ENCODE measurements around the gene C16orf89. TPM values are rescaled to one million over a fixed set of nuclear protein-coding genes. Genes with fewer than 3 reads are reported as not detected.
"Not testable (repeated sequence)": the region's sequence is repeated elsewhere in the genome, so short reads cannot be mapped to it uniquely, and the experiment has no call there.

The C16orf89 gene
- total RNA-seq, 8 experiments from 2014 or later: 0.33 to 34.3 (median 1.7) TPM

DNA sequence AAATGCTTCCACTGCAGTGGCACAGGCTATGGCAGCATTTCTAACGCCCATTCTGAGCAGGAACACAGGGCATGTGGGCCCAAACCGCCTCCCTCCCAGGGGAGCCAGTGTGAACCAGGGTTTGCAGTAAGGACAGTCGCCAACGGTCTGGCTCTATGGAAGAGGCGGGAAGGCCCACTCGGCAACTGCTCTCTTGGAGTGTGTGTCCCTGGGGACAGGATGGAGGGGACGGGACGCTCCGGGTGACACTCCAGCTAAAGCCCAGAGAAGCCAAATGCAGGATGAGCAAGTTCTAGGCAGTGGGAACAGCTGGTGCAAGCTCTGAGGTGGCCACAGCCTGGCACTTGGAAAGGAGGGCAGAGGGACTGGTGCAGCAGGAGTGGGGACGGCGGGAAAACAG lies 28.0 kb upstream of the C16orf89 start:
- WGBS, 10 experiments: 93% methylated on average over 3 of the region's 11 CpGs; no CpG with 5 or more reads in 9 of the 10 experiments
- H3K4me1 ChIP-seq (replicated peaks in 1 of 2); in situ Hi-C loops (cut with MboI; ENCODE audit: low pct_unique_long_range_greater_than_20kb in 2 of 9, low sequenced_read_pairs in 9 of 9, unreplicated experiment in 9 of 9); H3K27ac ChIP-seq; ATAC-seq (replicated peaks in 6 of 8); H3K4me3 ChIP-seq: not testable (repeated sequence)

DNA sequence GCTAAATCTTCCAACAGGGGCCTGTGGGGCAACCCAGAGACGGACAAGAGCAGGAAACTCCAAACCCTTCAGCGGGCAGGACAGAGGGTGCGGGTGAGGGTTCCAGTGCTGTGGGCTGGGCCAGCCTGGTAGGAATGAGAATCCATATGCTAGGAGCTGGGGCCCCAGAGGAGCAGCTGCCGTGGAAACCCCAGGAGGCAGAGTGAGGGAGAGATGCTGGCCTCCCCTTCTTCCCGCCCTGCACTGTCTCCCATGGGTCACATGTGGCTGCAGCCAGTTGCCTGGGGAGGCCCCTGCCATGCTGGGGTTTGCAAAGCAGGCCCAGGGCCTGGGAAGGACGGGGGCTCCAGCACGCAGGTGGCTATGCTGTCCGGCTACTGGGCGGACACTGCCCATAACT lies 27.3 kb upstream of the C16orf89 start:
- H3K4me3 ChIP-seq; H3K4me1 ChIP-seq (replicated peaks in 1 of 2); H3K27ac ChIP-seq; ATAC-seq (replicated peaks in 6 of 8); in situ Hi-C loops (cut with MboI; ENCODE audit: low pct_unique_long_range_greater_than_20kb in 2 of 9, low sequenced_read_pairs in 9 of 9, unreplicated experiment in 9 of 9): not testable (repeated sequence)
- WGBS, 10 experiments: 80 to 83% methylated on average over 1 of the region's 9 CpGs; no CpG with 5 or more reads in 8 of the 10 experiments

DNA sequence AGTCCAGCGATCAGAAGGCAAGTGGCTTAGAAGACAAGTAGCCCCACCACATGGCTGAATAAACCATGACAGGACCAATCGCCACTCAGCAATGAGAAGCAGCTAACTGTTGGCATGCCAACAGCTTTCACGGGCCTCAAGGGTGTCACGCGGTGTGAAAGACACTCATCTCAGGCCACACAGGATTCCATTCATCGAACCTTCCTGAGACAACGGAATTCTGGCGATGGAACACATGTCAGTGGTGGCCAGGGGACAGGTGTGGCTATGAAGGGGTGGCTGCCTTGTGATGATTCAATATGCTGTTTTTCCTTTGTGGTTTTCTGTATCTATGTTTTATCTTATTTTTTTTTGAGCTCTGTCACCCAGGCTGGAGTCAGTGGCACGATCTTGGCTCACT lies 24.8 kb upstream of the C16orf89 start:
- in situ Hi-C loops (cut with MboI; ENCODE audit: low pct_unique_long_range_greater_than_20kb in 2 of 9, low sequenced_read_pairs in 9 of 9, unreplicated experiment in 9 of 9); H3K27ac ChIP-seq; H3K4me3 ChIP-seq; ATAC-seq (replicated peaks in 6 of 8); H3K4me1 ChIP-seq (replicated peaks in 1 of 2): not testable (repeated sequence)
- whole genome bisulfite sequencing, 10 experiments: 70 to 100% (median 91%) methylated on average over 2 of the region's 9 CpGs; no CpG with 5 or more reads in 6 of the 10 experiments

DNA sequence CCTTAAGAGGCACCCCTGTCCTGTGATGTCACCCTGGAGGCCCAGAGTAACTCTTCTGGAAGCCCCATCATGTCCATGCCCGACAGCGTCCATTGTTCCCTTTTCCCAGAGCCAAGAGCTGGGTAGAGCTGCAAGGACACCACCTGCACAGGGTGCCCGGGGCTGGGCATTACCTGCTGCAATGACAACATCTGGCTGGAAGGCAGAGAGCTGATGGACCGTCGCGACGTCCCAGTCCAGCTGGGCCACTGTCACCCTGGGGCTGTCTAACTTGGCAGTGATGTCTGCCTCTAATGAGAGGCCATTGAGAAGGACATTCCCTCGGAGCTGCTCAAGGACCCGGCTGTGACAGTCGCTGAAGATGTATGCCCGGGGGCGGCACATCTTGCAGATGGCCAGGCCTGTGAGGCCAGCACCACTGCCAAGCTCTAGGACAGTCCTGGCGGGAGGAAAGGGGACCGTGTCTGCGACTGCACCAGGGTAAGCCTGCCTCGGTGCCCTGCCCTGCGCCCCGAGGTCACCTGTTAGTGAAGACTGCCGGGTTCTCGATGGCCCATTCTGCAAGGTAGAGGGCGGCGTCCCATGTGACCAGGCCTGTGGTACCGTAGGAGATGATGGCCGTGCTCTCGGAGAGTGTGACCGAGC lies 24.3 kb upstream of the C16orf89 start:
- H3K4me1 ChIP-seq (replicated peaks in 1 of 2); ATAC-seq (replicated peaks in 6 of 8); H3K27ac ChIP-seq; H3K4me3 ChIP-seq; in situ Hi-C loops (cut with MboI; ENCODE audit: low pct_unique_long_range_greater_than_20kb in 2 of 9, low sequenced_read_pairs in 9 of 9, unreplicated experiment in 9 of 9): not testable (repeated sequence)
- WGBS, 10 experiments: 100% methylated on average over 3 of the region's 26 CpGs; no CpG with 5 or more reads in 9 of the 10 experiments

DNA sequence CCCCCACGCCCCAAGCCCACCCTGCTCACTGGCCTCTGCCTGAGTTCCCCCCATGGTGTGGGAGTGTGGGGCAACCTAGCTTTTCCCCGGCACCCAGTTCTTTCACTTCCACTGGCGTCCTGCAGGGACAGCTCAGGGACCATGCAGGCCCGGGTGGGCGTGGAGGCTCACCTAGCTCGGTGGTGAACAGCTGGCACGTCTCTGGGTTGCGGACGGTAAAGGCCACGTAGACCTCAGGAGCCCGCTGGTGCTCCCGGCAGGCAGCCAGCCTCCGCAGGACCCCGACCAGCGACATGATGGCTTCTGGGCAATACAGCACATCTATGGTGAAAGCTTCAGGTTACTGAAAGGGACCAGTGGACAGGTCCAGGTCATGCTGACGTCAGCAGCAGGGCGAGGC lies 23.2 kb upstream of the C16orf89 start:
- H3K4me1 ChIP-seq (replicated peaks in 1 of 2); H3K4me3 ChIP-seq; ATAC-seq (replicated peaks in 6 of 8); H3K27ac ChIP-seq; in situ Hi-C loops (cut with MboI; ENCODE audit: low pct_unique_long_range_greater_than_20kb in 2 of 9, low sequenced_read_pairs in 9 of 9, unreplicated experiment in 9 of 9): not testable (repeated sequence)
- 97% methylated on average over 10 of the region's 17 CpGs; no CpG with 5 or more reads in 9 of the 10 experiments for WGBS, 10 experiments

DNA sequence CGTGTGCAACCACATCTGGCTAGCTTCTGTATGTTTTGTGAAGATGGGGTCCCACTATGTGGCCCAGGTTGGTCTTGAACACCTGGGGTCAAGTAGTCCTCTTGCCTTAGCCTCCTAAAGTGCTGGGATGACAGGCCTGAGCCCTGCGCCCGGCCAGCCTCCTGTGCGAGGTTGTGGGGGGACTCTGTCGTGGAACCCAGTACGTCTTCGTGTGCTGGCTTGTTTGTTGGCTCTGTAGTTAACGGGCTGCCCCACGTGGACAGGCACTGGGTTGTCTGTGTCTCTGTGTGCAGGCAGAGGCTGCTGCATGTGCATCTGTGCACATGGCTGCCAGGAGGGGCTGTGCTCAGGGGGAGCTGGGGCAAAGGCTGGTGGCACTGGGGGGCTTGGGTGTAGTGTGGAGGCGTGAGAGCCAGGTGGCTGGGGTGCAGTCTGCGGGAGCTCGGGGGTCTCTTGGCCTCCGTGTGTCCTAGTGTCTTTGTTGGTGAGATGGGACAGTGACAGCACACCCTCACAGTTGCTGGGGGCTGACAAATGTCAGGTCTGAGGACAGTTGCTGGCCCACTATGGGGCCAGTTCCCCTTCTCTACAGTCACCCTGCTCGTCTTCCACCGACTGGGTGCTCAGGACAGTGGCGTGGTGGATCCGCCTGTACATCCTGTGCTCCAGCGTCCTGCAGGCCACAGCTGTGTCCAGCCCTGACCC lies 22.5 kb upstream of the C16orf89 start:
- H3K27ac ChIP-seq; H3K4me1 ChIP-seq (replicated peaks in 1 of 2); H3K4me3 ChIP-seq; ATAC-seq (replicated peaks in 6 of 8); in situ Hi-C loops (cut with MboI; ENCODE audit: low pct_unique_long_range_greater_than_20kb in 2 of 9, low sequenced_read_pairs in 9 of 9, unreplicated experiment in 9 of 9): not testable (repeated sequence)
- no CpG with 5 or more reads among the region's 18 CpGs for WGBS, 10 experiments

GRCh38 chr16:5085716-5086115 lies 20.0 kb upstream of the C16orf89 start:
- in situ Hi-C loops (cut with MboI; ENCODE audit: low pct_unique_long_range_greater_than_20kb in 2 of 9, low sequenced_read_pairs in 9 of 9, unreplicated experiment in 9 of 9); H3K4me3 ChIP-seq; ATAC-seq (replicated peaks in 6 of 8); H3K27ac ChIP-seq; H3K4me1 ChIP-seq (replicated peaks in 1 of 2): not testable (repeated sequence)
- 80 to 100% (median 93%) methylated on average over 2 to 8 of the region's 11 CpGs; no CpG with 5 or more reads in 5 of the 10 experiments for WGBS, 10 experiments

DNA sequence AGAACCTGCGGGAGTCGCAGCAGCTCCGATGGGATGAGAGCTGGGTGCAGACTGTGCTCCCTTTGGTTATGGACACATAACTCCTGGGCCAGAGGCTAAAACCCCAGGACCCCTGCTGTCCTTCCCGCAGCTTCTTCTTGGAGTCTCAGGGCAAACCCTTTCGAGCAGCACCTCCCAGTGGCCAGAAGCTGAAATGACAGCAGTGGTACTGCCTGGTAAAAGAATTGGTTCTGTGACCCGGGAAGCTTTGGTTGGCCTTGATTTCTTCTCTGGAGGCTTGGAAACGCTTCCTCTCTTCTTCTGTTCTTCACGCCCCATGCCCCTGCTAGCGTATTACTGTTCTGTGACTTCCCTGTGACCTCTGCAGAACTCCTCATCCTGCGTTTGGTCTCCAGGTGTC lies 19.0 kb upstream of the C16orf89 start:
- H3K4me3 ChIP-seq; H3K27ac ChIP-seq; in situ Hi-C loops (cut with MboI; ENCODE audit: low pct_unique_long_range_greater_than_20kb in 2 of 9, low sequenced_read_pairs in 9 of 9, unreplicated experiment in 9 of 9); ATAC-seq (replicated peaks in 6 of 8); H3K4me1 ChIP-seq (replicated peaks in 1 of 2): not testable (repeated sequence)
- WGBS, 10 experiments: 40 to 86% (median 70%) methylated on average over 1 to 4 of the region's 10 CpGs; no CpG with 5 or more reads in 5 of the 10 experiments

DNA sequence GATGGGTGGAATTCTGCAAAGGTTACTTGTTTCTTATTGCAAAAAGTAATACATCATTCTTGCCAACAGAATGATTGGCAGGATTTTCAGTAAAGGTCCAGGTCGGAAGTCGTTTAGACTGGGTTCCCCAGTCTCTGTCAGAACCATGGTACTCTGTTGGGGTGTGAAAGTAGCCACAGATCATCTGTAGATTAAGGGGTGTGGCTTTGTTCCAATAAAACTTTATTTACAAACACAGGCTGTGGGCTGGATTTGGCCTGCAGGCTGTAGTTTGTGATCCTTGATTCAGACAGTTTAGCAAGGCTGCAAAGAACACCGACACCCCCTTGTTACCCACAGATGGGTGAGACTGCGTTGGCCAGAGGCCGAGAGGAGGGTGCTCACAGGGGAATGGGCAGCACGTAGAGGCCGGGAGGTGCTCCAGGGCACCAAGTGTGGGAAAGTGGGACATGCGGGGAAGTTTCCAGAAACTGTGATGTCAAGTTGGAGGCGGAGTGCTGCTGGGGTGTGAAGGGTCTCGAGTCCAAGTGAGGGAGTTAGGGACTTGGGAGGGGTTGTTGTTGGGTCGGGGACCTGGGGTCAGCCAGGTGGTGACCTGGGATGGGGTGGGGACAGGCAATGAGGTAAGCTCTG lies 18.5 kb upstream of the C16orf89 start:
- H3K27ac ChIP-seq: not testable (repeated sequence)
- WGBS, 10 experiments: 81 to 100% methylated on average over 2 to 3 of the region's 11 CpGs; no CpG with 5 or more reads in 8 of the 10 experiments

DNA sequence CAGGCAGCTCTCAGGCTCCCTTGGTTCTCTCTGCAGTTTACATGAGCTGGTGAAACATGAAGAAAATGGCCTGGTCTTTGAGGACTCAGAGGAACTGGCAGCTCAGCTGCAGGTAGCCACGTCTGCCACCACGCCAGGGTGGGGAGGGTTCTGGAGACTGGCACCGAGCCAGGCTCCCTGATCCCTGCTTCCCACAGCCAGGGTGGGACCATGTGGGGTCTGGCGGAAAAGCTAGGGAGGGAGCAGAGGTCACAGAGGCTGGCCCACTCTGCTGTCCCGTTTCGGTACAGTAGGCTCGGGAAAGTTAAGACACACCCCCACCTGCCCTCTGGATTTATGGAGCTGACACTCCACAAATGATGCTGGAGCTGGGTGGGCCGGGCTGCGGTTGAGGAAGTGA lies 17.9 kb upstream of the C16orf89 start:
- H3K4me1 ChIP-seq (replicated peaks in 1 of 2); in situ Hi-C loops (cut with MboI; ENCODE audit: low pct_unique_long_range_greater_than_20kb in 2 of 9, low sequenced_read_pairs in 9 of 9, unreplicated experiment in 9 of 9); H3K4me3 ChIP-seq; ATAC-seq (replicated peaks in 6 of 8); H3K27ac ChIP-seq: not testable (repeated sequence)
- 100% methylated on average over 2 of the region's 9 CpGs; no CpG with 5 or more reads in 9 of the 10 experiments for WGBS, 10 experiments

More for the DNA sequence above, 18.5 kb upstream of the C16orf89 start:
- H3K4me3 ChIP-seq; ATAC-seq (replicated peaks in 6 of 8); in situ Hi-C loops (cut with MboI; ENCODE audit: low pct_unique_long_range_greater_than_20kb in 2 of 9, low sequenced_read_pairs in 9 of 9, unreplicated experiment in 9 of 9); H3K4me1 ChIP-seq (replicated peaks in 1 of 2): not testable (repeated sequence)

GRCh38 chr16:5080996-5081395 lies 15.2 kb upstream of the C16orf89 start:
- H3K27ac ChIP-seq; H3K4me3 ChIP-seq; H3K4me1 ChIP-seq (replicated peaks in 1 of 2); ATAC-seq (replicated peaks in 6 of 8); in situ Hi-C loops (cut with MboI; ENCODE audit: low pct_unique_long_range_greater_than_20kb in 2 of 9, low sequenced_read_pairs in 9 of 9, unreplicated experiment in 9 of 9): not testable (repeated sequence)
- no CpG with 5 or more reads among the region's 9 CpGs for WGBS, 10 experiments

DNA sequence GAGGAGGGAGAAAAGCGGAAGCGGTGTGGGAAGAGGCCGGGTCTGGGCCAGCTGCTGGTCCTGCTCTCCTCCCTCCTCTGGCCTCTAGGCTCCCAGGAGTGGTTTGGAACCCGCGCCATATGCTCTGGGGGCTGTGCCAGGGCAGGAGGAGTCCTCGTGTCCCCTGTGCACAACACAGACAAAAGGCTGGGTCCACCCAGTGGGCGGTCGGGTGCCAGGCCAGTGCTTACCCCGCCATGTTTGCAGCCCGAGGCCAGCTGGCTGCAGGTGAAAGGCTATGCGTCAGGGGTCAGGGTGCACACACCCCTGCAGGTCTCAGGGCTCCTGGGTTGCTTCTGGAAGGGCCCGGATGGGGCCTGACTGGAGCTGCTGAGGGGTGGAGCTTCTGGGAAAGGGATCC lies 14.7 kb upstream of the C16orf89 start:
- H3K27ac ChIP-seq; H3K4me3 ChIP-seq; in situ Hi-C loops (cut with MboI; ENCODE audit: low pct_unique_long_range_greater_than_20kb in 2 of 9, low sequenced_read_pairs in 9 of 9, unreplicated experiment in 9 of 9); ATAC-seq (replicated peaks in 6 of 8); H3K4me1 ChIP-seq (replicated peaks in 1 of 2): not testable (repeated sequence)
- 93% methylated on average over 3 of the region's 12 CpGs; no CpG with 5 or more reads in 9 of the 10 experiments for WGBS, 10 experiments

DNA sequence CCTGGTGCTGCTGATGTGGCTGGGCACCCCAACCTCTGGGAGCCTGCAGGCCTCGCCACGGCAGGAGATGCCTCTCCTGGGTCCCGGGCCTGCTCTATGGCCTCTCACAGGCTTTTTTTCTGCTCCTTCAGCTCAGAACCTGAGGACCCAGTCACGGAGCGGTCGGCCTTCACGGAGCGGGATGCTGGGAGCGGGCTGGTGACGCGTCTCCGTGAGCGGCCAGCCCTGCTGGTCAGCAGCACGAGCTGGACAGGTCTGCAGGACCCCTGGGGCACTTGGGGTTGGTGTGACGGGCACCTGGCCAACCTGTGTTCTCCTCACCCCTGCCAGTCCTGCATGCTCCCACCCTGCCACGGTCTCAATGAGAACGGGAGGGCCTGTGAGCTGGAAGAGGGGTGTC lies 12.9 kb upstream of the C16orf89 start:
- Histone ChIP-seq H3K4me3 (no peak overlapping the region), H3K27ac (no peak overlapping the region), H3K4me1 (replicated peaks in 1 of 2) (no peaks in the 10 kb centered on the region)
- 94% methylated on average over 6 of the region's 17 CpGs; no CpG with 5 or more reads in 9 of the 10 experiments for WGBS, 10 experiments
- in situ Hi-C loops (cut with MboI; ENCODE audit: low pct_unique_long_range_greater_than_20kb in 2 of 9, low sequenced_read_pairs in 9 of 9, unreplicated experiment in 9 of 9): no loop called here
- ATAC-seq (replicated peaks in 6 of 8): no peak

Measured in motor neuron (in vitro differentiated cells).